GM23338 (cell line): ENCODE measurements around the gene ADGRV1. TPM values are rescaled to one million over a fixed set of nuclear protein-coding genes. Genes with fewer than 3 reads are reported as not detected.

Experiments
- ATAC-seq: fragments of 200-7000 bp; cut with Tn5 transposase; 3 replicates; pipeline ENCODE4 v1.9.1; 2020
- DNase-seq: peaks from one replicate; pipeline ENCODE4 v3.0.0-alpha.2; 2015; ENCODE audit warnings: low spot score
- H2AFZ ChIP-seq: fragments of 200-600 bp; sonication (generic); 2 replicates; pipeline ENCODE4 v1.8.0; 2016; ENCODE audit warnings: antibody characterized with exemption, mild to moderate bottlenecking, moderate library complexity
- H3F3A ChIP-seq: fragments of 200-600 bp; sonication (generic); replicated peaks from 2 replicates; pipeline ENCODE4 v1.8.0; 2017; ENCODE audit warnings: antibody characterized with exemption, mixed run types, low read depth
- H3K27ac ChIP-seq: fragments of 200-600 bp; sonication (generic); 2 replicates; pipeline ENCODE4 v1.6.1; 2016; ENCODE audit warnings: low read depth
- H3K27me3 ChIP-seq: fragments of 200-600 bp; sonication (generic); 2 replicates; pipeline ENCODE4 v1.8.0; 2016; ENCODE audit warnings: mild to moderate bottlenecking, mixed run types, moderate library complexity; ENCODE audit not compliant: insufficient read depth
- H3K36me3 ChIP-seq: fragments of 200-600 bp; sonication (generic); 2 replicates; pipeline ENCODE4 v1.8.0; 2016; ENCODE audit warnings: mild to moderate bottlenecking; ENCODE audit not compliant: insufficient read depth
- H3K4me1 ChIP-seq: fragments of 200-600 bp; sonication (generic); 2 replicates; pipeline ENCODE4 v1.8.0; 2016; ENCODE audit warnings: mild to moderate bottlenecking, moderate library complexity; ENCODE audit not compliant: insufficient read depth
- H3K4me2 ChIP-seq: fragments of 200-600 bp; sonication (generic); 2 replicates; pipeline ENCODE4 v1.7.1; 2017; ENCODE audit warnings: mixed run types
- H3K4me3 ChIP-seq: fragments of 200-600 bp; sonication (generic); 2 replicates; pipeline ENCODE4 v1.6.1; 2016; ENCODE audit warnings: mixed run types
- H3K79me2 ChIP-seq: fragments of 200-600 bp; sonication (generic); replicated peaks from 2 replicates; pipeline ENCODE4 v1.8.0; 2017; ENCODE audit warnings: mild to moderate bottlenecking; ENCODE audit not compliant: insufficient read depth
- H3K9me2 ChIP-seq: fragments of 200-600 bp; sonication (generic); 2 replicates; pipeline ENCODE4 v1.8.0; 2017; ENCODE audit not compliant: insufficient read depth
- H4K20me1 ChIP-seq: fragments of 200-600 bp; sonication (generic); replicated peaks from 2 replicates; pipeline ENCODE4 v1.8.0; 2017; ENCODE audit warnings: mild to moderate bottlenecking; ENCODE audit not compliant: insufficient read depth
- H3K27ac Mint-ChIP-seq: 2 replicates; pipeline ENCODE4 v1.8.0; 2020; ENCODE audit warnings: inconsistent platforms, mild to moderate bottlenecking, moderate library complexity, mixed read lengths
- H3K27me3 Mint-ChIP-seq: 3 replicates; pipeline ENCODE4 v1.8.0; 2022; ENCODE audit warnings: low read depth, mild to moderate bottlenecking, moderate library complexity, mixed read lengths, inconsistent platforms; ENCODE audit not compliant: insufficient read depth, poor library complexity
- H3K36me3 Mint-ChIP-seq: 3 replicates; pipeline ENCODE4 v1.8.0; 2021; ENCODE audit warnings: low read depth, mild to moderate bottlenecking, inconsistent platforms, moderate library complexity, mixed read lengths
- H3K4me1 Mint-ChIP-seq: 3 replicates; pipeline ENCODE4 v1.8.0; 2020; ENCODE audit warnings: mild to moderate bottlenecking, inconsistent platforms, mixed read lengths
- H3K4me3 Mint-ChIP-seq: 3 replicates; pipeline ENCODE4 v1.8.0; 2021; ENCODE audit warnings: moderate library complexity, mild to moderate bottlenecking, inconsistent platforms, mixed read lengths
- H3K9me3 Mint-ChIP-seq: 3 replicates; pipeline ENCODE4 v1.8.0; 2020; ENCODE audit warnings: moderate library complexity, mild to moderate bottlenecking, inconsistent platforms, mixed read lengths
- NANOG ChIP-seq: IDR thresholded peaks from 2 replicates; pipeline ENCODE4 v1.6.1; 2016; ENCODE audit warnings: antibody characterized with exemption, borderline replicate concordance
- STAT1 ChIP-seq: IDR thresholded peaks from one replicate; pipeline ENCODE4 v1.6.1; 2016; ENCODE audit warnings: antibody characterized with exemption; ENCODE audit not compliant: unreplicated experiment
- polyA plus RNA-seq: library from polyadenylated mRNA; unstranded; fragments of >200 nt; fragmentation: Nextera tagmentation; extraction: Ambion mirVana; gene quantifications from 2 replicates; pipeline ENCODE4 v1.2.1, GENCODE V29; 2016
- total RNA-seq: library from RNA; depleted of rRNA; stranded (reverse); fragments of >200 nt; shearing (Covaris generic); gene quantifications from 2 replicates; pipeline ENCODE4 v1.2.3, GENCODE V29; 2014
- TF ChIP-seq, protein P1 (sequence below): fragments of 250-450 bp; sonication (Bioruptor Pico); IDR thresholded peaks from 2 replicates; pipeline ENCODE4 v1.5.0; 2020; ENCODE audit warnings: mild to moderate bottlenecking, moderate library complexity
- TF ChIP-seq, protein P2 (sequence below): IDR thresholded peaks from one replicate; pipeline ENCODE4 v1.6.1; 2018; ENCODE audit warnings: antibody characterized with exemption; ENCODE audit not compliant: unreplicated experiment

The ADGRV1 gene
- total and polyA plus RNA-seq, 2 experiments from 2014 or later, result 46.1 to 149 TPM

DNA sequence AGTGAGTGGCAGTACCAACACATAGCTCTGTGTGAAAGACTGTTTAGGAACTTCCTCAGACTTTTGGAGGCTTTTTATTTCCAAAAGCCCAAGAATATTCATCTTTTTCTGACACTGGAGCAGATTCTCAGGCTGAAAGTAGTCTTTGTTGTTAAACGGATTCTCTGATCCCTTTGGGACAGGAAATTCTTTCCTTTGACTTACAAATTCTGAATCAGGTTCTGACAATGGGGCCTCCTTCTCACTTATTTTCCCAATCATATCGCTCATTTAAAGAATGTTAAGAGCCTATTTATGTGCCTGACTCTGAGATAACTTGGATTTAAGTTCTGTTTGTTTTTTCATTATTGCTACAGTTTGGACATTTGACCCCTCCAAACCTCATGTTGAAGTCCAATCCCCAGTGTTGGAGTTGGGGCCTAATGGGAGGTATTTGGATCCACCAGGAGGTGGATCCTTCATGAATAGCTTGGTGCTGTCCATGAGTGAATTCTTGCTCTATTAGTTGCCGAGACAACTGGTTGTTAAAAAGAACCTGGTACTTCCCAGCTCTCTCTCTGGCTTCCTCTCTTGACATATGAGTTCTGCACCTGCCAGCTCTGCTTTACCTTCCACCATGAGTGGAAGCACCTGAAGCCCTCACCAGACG is 4.1 kb upstream of the ADGRV1 start:
- Mint-ChIP-seq H3K9me3 (no peaks in the 10 kb centered on the region; the same call in 2 of the 3 replicates), H3K36me3 (no peaks in the 10 kb centered on the region; the same call in 2 of the 3 replicates), H3K27ac (peak overlapping the region; percentile 27; the same call in 1 of the 2 replicates), H3K4me1 (peaks cover 46% of the 10 kb centered on the region), H3K4me3 (peak overlapping the region; percentile 24; the same call in 1 of the 3 replicates), H3K27me3 (peaks cover 9% of the 10 kb centered on the region)
- ATAC-seq (no peak), DNase-seq (peak; percentile 68)
- H3K79me2 ChIP-seq, result peaks cover 5% of the 10 kb centered on the region
- H3K4me3 ChIP-seq, result peak overlapping the region; percentile 6; the same call in 1 of the 2 replicates
- H3K4me1 ChIP-seq, result peaks cover 44% of the 10 kb centered on the region
- no peaks in the 10 kb centered on the region for H3K36me3 ChIP-seq
- H3K27ac ChIP-seq, result peak overlapping the region; percentile 76
- peak overlapping the region; percentile 81 for H3K4me2 ChIP-seq
- H2AFZ ChIP-seq, result no peak overlapping the region
- no peaks in the 10 kb centered on the region for H4K20me1 ChIP-seq
- H3K9me2 ChIP-seq, result no peaks in the 10 kb centered on the region
- TF ChIP-seq, protein P1, sequence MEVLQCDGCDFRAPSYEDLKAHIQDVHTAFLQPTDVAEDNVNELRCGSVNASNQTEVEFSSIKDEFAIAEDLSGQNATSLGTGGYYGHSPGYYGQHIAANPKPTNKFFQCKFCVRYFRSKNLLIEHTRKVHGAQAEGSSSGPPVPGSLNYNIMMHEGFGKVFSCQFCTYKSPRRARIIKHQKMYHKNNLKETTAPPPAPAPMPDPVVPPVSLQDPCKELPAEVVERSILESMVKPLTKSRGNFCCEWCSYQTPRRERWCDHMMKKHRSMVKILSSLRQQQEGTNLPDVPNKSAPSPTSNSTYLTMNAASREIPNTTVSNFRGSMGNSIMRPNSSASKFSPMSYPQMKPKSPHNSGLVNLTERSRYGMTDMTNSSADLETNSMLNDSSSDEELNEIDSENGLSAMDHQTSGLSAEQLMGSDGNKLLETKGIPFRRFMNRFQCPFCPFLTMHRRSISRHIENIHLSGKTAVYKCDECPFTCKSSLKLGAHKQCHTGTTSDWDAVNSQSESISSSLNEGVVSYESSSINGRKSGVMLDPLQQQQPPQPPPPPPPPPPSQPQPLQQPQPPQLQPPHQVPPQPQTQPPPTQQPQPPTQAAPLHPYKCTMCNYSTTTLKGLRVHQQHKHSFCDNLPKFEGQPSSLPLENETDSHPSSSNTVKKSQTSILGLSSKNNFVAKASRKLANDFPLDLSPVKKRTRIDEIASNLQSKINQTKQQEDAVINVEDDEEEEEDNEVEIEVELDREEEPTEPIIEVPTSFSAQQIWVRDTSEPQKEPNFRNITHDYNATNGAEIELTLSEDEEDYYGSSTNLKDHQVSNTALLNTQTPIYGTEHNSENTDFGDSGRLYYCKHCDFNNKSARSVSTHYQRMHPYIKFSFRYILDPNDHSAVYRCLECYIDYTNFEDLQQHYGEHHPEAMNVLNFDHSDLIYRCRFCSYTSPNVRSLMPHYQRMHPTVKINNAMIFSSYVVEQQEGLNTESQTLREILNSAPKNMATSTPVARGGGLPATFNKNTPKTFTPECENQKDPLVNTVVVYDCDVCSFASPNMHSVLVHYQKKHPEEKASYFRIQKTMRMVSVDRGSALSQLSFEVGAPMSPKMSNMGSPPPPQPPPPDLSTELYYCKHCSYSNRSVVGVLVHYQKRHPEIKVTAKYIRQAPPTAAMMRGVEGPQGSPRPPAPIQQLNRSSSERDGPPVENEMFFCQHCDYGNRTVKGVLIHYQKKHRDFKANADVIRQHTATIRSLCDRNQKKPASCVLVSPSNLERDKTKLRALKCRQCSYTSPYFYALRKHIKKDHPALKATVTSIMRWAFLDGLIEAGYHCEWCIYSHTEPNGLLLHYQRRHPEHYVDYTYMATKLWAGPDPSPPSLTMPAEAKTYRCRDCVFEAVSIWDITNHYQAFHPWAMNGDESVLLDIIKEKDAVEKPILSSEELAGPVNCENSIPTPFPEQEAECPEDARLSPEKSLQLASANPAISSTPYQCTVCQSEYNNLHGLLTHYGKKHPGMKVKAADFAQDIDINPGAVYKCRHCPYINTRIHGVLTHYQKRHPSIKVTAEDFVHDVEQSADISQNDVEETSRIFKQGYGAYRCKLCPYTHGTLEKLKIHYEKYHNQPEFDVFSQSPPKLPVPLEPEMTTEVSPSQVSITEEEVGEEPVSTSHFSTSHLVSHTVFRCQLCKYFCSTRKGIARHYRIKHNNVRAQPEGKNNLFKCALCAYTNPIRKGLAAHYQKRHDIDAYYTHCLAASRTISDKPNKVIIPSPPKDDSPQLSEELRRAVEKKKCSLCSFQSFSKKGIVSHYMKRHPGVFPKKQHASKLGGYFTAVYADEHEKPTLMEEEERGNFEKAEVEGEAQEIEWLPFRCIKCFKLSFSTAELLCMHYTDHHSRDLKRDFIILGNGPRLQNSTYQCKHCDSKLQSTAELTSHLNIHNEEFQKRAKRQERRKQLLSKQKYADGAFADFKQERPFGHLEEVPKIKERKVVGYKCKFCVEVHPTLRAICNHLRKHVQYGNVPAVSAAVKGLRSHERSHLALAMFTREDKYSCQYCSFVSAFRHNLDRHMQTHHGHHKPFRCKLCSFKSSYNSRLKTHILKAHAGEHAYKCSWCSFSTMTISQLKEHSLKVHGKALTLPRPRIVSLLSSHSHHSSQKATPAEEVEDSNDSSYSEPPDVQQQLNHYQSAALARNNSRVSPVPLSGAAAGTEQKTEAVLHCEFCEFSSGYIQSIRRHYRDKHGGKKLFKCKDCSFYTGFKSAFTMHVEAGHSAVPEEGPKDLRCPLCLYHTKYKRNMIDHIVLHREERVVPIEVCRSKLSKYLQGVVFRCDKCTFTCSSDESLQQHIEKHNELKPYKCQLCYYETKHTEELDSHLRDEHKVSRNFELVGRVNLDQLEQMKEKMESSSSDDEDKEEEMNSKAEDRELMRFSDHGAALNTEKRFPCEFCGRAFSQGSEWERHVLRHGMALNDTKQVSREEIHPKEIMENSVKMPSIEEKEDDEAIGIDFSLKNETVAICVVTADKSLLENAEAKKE, result peak; percentile 58; the same call in 1 of the 2 replicates
- peak; percentile 44; the same call in 1 of the 2 replicates for TF ChIP-seq NANOG
- no peak for TF ChIP-seq STAT1
- H3F3A ChIP-seq, result no peaks in the 10 kb centered on the region
- no peaks in the 10 kb centered on the region for H3K27me3 ChIP-seq

DNA sequence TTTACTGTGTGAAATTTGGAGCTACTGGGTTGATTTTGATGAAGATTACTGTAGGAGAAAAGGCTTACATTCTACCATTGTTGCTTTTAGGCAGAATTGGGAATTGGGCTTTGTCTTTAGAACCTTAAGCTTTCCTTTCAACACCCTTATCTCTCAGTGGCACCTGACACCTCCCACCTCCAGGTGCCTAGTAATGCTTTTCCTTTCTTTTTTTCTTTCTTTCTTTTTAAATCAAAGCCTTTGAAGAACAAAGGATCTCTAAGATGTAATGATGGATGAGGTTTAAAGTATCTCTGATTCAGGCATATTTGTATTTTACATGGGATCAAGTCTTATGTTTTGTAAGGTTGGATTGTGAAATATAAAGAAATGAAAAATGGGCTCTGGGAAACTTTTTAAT is 2.9 kb upstream of the ADGRV1 start:
- H3K79me2 ChIP-seq, result peaks cover 17% of the 10 kb centered on the region
- no peaks in the 10 kb centered on the region for H3K27me3 ChIP-seq
- TF ChIP-seq, protein P2, sequence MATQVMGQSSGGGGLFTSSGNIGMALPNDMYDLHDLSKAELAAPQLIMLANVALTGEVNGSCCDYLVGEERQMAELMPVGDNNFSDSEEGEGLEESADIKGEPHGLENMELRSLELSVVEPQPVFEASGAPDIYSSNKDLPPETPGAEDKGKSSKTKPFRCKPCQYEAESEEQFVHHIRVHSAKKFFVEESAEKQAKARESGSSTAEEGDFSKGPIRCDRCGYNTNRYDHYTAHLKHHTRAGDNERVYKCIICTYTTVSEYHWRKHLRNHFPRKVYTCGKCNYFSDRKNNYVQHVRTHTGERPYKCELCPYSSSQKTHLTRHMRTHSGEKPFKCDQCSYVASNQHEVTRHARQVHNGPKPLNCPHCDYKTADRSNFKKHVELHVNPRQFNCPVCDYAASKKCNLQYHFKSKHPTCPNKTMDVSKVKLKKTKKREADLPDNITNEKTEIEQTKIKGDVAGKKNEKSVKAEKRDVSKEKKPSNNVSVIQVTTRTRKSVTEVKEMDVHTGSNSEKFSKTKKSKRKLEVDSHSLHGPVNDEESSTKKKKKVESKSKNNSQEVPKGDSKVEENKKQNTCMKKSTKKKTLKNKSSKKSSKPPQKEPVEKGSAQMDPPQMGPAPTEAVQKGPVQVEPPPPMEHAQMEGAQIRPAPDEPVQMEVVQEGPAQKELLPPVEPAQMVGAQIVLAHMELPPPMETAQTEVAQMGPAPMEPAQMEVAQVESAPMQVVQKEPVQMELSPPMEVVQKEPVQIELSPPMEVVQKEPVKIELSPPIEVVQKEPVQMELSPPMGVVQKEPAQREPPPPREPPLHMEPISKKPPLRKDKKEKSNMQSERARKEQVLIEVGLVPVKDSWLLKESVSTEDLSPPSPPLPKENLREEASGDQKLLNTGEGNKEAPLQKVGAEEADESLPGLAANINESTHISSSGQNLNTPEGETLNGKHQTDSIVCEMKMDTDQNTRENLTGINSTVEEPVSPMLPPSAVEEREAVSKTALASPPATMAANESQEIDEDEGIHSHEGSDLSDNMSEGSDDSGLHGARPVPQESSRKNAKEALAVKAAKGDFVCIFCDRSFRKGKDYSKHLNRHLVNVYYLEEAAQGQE, result no peak
- no peak overlapping the region; the same call in 1 of the 2 replicates for H3K27ac ChIP-seq
- Mint-ChIP-seq H3K4me3 (no peak overlapping the region), H3K27ac (no peak overlapping the region), H3K36me3 (no peaks in the 10 kb centered on the region; the same call in 2 of the 3 replicates), H3K4me1 (peaks cover 52% of the 10 kb centered on the region), H3K9me3 (no peaks in the 10 kb centered on the region; the same call in 2 of the 3 replicates), H3K27me3 (peaks cover 9% of the 10 kb centered on the region)
- no peaks in the 10 kb centered on the region for H3F3A ChIP-seq
- H3K4me2 ChIP-seq, result peak overlapping the region; percentile 81
- DNase-seq, result no peak
- ATAC-seq, result no peak
- H2AFZ ChIP-seq, result no peak overlapping the region
- H4K20me1 ChIP-seq, result no peaks in the 10 kb centered on the region
- peaks cover 56% of the 10 kb centered on the region for H3K4me1 ChIP-seq
- no peaks in the 10 kb centered on the region for H3K9me2 ChIP-seq
- H3K4me3 ChIP-seq, result no peak overlapping the region
- no peaks in the 10 kb centered on the region for H3K36me3 ChIP-seq
